Mesothelial cell of epicardium (in vitro differentiated cells): ENCODE data around the gene LAMA3. TPM values are rescaled to one million over a fixed set of nuclear protein-coding genes. Genes with fewer than 3 reads are reported as not detected.
"Not testable (repeated sequence)": the region's sequence is repeated elsewhere in the genome, so short reads cannot be mapped to it uniquely, and the experiment has no call there.

Experiments used
- DNase-seq, 2 experiments: peaks; one replicate each; pipeline ENCODE4 v3.0.0; 2021; ENCODE audit warnings: low spot score in 2 of 2; ENCODE audit not compliant: unreplicated experiment in 2 of 2
- H3K27ac Mint-ChIP-seq: 2 replicates; pipeline ENCODE4 v1.8.0; 2021; ENCODE audit warnings: mixed read lengths
- H3K27me3 Mint-ChIP-seq: 2 replicates; pipeline ENCODE4 v1.8.0; 2021; ENCODE audit warnings: low read depth, mixed read lengths
- H3K36me3 Mint-ChIP-seq: 2 replicates; pipeline ENCODE4 v1.8.0; 2021; ENCODE audit warnings: mixed read lengths
- H3K4me1 Mint-ChIP-seq: 2 replicates; pipeline ENCODE4 v1.8.0; 2021; ENCODE audit warnings: mixed read lengths
- H3K4me3 Mint-ChIP-seq: 2 replicates; pipeline ENCODE4 v1.8.0; 2021; ENCODE audit warnings: mild to moderate bottlenecking, moderate library complexity, mixed read lengths
- H3K9me3 Mint-ChIP-seq: 2 replicates; pipeline ENCODE4 v1.8.0; 2021; ENCODE audit warnings: mixed read lengths
- total RNA-seq: library from RNA; stranded (reverse); gene quantifications from 3 replicates; pipeline ENCODE4 v1.2.1, GENCODE V29; 2021
- TF ChIP-seq, protein P1 (sequence below): fragments of 200-600 bp; sonication (generic); IDR thresholded peaks from one replicate; pipeline ENCODE4 v1.5.0; 2021; ENCODE audit warnings: antibody characterized with exemption; ENCODE audit not compliant: unreplicated experiment

Gene LAMA3
- total RNA-seq, 1 donor from 2014 or later, result 6.7 TPM

GRCh38 chr18:23710946-23711345 is 21.7 kb downstream of the LAMA3 start:
- Mint-ChIP-seq H3K9me3 (peaks cover 7% of the 10 kb centered on the region), H3K27me3 (no peaks in the 10 kb centered on the region), H3K4me3 (no peak overlapping the region), H3K36me3 (peaks cover 4% of the 10 kb centered on the region), H3K27ac (no peak overlapping the region), H3K4me1 (no peaks in the 10 kb centered on the region)
- TF ChIP-seq, protein P1, sequence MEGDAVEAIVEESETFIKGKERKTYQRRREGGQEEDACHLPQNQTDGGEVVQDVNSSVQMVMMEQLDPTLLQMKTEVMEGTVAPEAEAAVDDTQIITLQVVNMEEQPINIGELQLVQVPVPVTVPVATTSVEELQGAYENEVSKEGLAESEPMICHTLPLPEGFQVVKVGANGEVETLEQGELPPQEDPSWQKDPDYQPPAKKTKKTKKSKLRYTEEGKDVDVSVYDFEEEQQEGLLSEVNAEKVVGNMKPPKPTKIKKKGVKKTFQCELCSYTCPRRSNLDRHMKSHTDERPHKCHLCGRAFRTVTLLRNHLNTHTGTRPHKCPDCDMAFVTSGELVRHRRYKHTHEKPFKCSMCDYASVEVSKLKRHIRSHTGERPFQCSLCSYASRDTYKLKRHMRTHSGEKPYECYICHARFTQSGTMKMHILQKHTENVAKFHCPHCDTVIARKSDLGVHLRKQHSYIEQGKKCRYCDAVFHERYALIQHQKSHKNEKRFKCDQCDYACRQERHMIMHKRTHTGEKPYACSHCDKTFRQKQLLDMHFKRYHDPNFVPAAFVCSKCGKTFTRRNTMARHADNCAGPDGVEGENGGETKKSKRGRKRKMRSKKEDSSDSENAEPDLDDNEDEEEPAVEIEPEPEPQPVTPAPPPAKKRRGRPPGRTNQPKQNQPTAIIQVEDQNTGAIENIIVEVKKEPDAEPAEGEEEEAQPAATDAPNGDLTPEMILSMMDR, result no peak
- no peak for DNase-seq

DNA sequence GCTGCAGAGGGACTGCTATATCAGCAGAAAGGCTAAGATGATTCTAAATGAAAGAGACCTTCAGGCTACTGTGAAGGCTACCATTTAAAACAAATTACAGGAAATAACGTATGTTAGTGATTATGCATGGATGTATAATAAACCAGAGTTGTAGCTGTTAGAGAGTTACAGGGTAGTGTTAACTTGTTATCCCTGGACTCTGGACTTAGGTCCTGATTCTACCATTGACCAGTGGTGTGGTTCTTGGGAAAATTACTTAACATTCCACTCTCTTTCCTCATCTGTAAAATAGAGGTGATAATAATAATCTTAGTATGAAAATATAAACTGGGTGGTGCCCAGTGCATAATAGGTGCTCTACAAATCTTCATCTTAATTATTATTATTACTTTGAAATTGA is 22.2 kb downstream of the LAMA3 start:
- TF ChIP-seq, protein P1, result no peak
- no peak for DNase-seq
- H3K27me3 Mint-ChIP-seq, result no peaks in the 10 kb centered on the region
- H3K27ac Mint-ChIP-seq, result no peak overlapping the region
- no peak overlapping the region for H3K4me3 Mint-ChIP-seq
- no peaks in the 10 kb centered on the region for H3K4me1 Mint-ChIP-seq
- H3K36me3 Mint-ChIP-seq, result peaks cover 4% of the 10 kb centered on the region
- H3K9me3 Mint-ChIP-seq, result peaks cover 7% of the 10 kb centered on the region

DNA sequence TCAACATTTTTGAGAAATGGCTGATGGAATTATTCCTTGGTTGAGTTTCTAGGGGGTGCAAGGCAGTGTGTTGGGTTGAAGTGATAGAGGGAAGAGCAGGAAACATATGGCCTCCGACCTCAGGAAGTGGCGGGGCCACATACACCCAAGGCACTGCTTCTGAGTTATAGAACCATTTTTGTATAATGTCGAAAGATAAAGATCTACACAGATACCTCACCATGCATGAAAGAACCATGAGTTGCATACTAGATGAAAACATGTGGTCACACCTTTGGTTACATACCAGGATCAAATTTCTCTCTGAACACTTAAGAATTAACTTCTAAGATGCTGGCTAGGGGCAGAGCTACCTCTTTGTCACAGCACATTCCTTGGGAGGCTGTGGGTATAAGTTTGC is 23.2 kb downstream of the LAMA3 start:
- DNase-seq, result no peak
- Mint-ChIP-seq H3K4me3 (no peak overlapping the region), H3K4me1 (peaks cover 6% of the 10 kb centered on the region), H3K9me3 (peaks cover 2% of the 10 kb centered on the region), H3K36me3 (peaks cover 2% of the 10 kb centered on the region), H3K27me3 (no peaks in the 10 kb centered on the region), H3K27ac (no peak overlapping the region)
- TF ChIP-seq, protein P1, result no peak

DNA sequence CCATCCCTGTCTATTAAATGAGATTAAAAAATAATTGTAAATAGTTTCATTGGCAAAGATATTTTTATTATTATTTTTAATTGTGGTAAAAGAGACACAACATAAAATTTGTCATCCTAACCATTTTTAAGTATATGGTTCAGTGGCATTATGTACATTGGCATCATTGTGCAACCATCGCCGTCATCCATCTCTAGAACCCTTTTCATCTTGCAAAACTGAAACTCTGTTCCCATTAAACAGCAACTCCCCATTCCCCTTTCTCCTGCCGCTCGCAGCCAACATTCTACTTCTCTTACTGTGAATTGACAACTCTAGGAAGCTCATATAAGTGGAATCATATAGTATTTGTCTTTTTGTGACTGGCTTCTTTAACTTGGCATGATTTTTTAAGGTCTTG is 25.3 kb downstream of the LAMA3 start:
- H3K27me3 Mint-ChIP-seq, result no peaks in the 10 kb centered on the region
- TF ChIP-seq, protein P1, result no peak
- no peak for DNase-seq
- H3K9me3 Mint-ChIP-seq, result peaks cover 2% of the 10 kb centered on the region
- no peaks in the 10 kb centered on the region for H3K36me3 Mint-ChIP-seq
- no peak overlapping the region for H3K4me3 Mint-ChIP-seq
- no peak overlapping the region for H3K27ac Mint-ChIP-seq
- peaks cover 11% of the 10 kb centered on the region for H3K4me1 Mint-ChIP-seq

- H3K27me3 Mint-ChIP-seq, H3K4me3 Mint-ChIP-seq, H3K27ac Mint-ChIP-seq, H3K36me3 Mint-ChIP-seq, DNase-seq, H3K9me3 Mint-ChIP-seq: not testable (repeated sequence)
- H3K4me1 Mint-ChIP-seq, result peaks cover 14% of the 10 kb centered on the region
Measured at GRCh38 chr18:23716079-23716478, 26.8 kb downstream of the LAMA3 start.

DNA sequence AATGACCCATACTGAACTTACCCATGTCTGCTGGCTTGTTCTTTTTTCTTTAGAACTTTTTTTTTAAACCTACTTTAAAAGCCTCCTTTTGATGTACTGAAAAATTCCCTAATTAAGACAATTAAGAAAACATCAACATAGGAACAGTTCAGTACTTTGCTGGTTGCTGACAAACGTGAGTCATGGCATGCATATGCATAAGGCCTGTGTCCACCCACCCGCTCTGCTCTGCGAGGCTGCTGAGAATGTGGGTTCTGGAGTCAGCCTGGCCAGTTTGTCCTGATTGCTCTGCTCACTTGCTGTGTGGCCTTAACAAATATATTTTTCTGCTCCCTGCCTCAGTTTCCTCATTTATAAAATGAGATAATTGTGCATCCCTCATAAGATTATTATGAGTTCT is 27.3 kb downstream of the LAMA3 start:
- TF ChIP-seq, protein P1, result no peak
- DNase-seq, result no peak
- H3K27ac Mint-ChIP-seq, result no peak overlapping the region
- H3K9me3 Mint-ChIP-seq, result no peaks in the 10 kb centered on the region
- peaks cover 16% of the 10 kb centered on the region for H3K4me1 Mint-ChIP-seq
- no peak overlapping the region for H3K4me3 Mint-ChIP-seq
- H3K27me3 Mint-ChIP-seq, result no peaks in the 10 kb centered on the region
- no peaks in the 10 kb centered on the region for H3K36me3 Mint-ChIP-seq
